T-helper 2 cell (primary cell): ENCODE measurements around the gene RNF41.

Experiments
- DNase-seq, 5 experiments: peaks; one replicate each; pipeline versions ENCODE4 v3.0.0 to v3.0.0-alpha.2; 2012 to 2022

Gene RNF41

GRCh38 chr12:56152756-56153677 lies 68.7 kb downstream of the RNF41 start:
- DNase-seq, result no peak
